Suprapubic skin (tissue), 4 donors: ENCODE data around the gene SV2C. TPM values are rescaled to one million over a fixed set of nuclear protein-coding genes. Genes with fewer than 3 reads are reported as not detected.

Experiments
- DNase-seq, 2 donors: peaks; one replicate each; pipeline ENCODE4 v3.0.0-alpha.2; 2019; ENCODE audit warnings: low spot score in 2 of 2
- H3K27ac ChIP-seq: fragments of 200-600 bp; sonication (generic); one replicate; pipeline ENCODE4 v1.5.1; 2019
- H3K27me3 ChIP-seq: fragments of 200-600 bp; sonication (generic); one replicate; pipeline ENCODE4 v1.5.1; 2019
- H3K36me3 ChIP-seq: fragments of 200-600 bp; sonication (generic); one replicate; pipeline ENCODE4 v1.5.1; 2019
- H3K4me1 ChIP-seq: fragments of 200-600 bp; sonication (generic); one replicate; pipeline ENCODE4 v1.5.1; 2019
- H3K4me3 ChIP-seq: fragments of 200-600 bp; sonication (generic); one replicate; pipeline ENCODE4 v1.5.1; 2019; ENCODE audit warnings: mild to moderate bottlenecking
- H3K9me3 ChIP-seq: fragments of 200-600 bp; sonication (generic); one replicate; pipeline ENCODE4 v1.5.1; 2019
- CTCF ChIP-seq, 2 donors: fragments of 200-600 bp in 1 of 2; fragments of 450-650 bp in 1 of 2; sonication (generic) in 1 of 2; IDR thresholded peaks; one replicate each; pipeline ENCODE4 v1.5.1; 2016 to 2019; ENCODE audit warnings: antibody characterized with exemption in 2 of 2, mild to moderate bottlenecking in 1 of 2, moderate library complexity in 1 of 2
- EP300 ChIP-seq: sonication (generic); formaldehyde crosslinking; IDR thresholded peaks from one replicate; pipeline ENCODE4 v1.6.1; 2017; ENCODE audit warnings: antibody characterized with exemption
- POLR2A ChIP-seq, 2 donors: fragments of 450-650 bp; IDR thresholded peaks; one replicate each; pipeline ENCODE4 v1.6.1; 2017; ENCODE audit warnings: antibody characterized with exemption in 2 of 2, mild to moderate bottlenecking in 2 of 2, moderate library complexity in 2 of 2
- POLR2AphosphoS5 ChIP-seq, 3 donors: sonication (generic); formaldehyde crosslinking; IDR thresholded peaks; one replicate each; pipeline ENCODE4 v1.6.1; 2017; ENCODE audit warnings: antibody characterized with exemption in 3 of 3
- WGBS: methylation state at CpG from one replicate; pipeline ENCODE4 v1.1.5; 2018; 5-methylcytosine and 5-hydroxymethylcytosine counted together
- total RNA-seq, 4 donors: library from RNA; depleted of rRNA; stranded (reverse); fragments of >200 nt; gene quantifications; one replicate each; pipeline ENCODE4 v1.1.0, GENCODE V29; 2016

Gene SV2C
- total RNA-seq, 4 donors from 2014 or later = 0.16 to 0.30 (median 0.23) TPM; not detected in 1

DNA sequence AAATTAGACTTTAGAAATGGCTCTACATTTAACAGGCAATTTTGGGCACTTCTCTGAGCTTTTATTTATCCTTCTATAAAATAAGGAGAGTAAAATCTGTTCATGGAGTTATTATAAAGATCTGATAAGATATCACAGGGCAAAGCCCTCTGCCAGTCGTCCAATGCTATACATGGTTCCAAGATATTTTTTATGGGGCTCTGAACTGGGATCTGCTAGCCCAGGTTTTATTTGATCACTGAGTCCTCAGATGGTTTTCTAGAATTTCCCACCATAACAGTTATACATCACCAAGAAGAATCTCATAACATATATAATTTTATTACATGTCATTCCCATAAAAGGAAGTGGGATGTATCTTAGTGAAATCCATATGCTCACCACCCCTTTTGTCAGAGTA, 296.7 kb downstream of the SV2C start:
- no peak for TF ChIP-seq EP300
- no peak for TF ChIP-seq POLR2AphosphoS5 (IDR thresholded peaks at IDR 0.05)
- TF ChIP-seq POLR2A (IDR thresholded peaks at IDR 0.05) = no peak
- TF ChIP-seq CTCF (IDR thresholded peaks at IDR 0.05) = no peak
- WGBS = 64% methylated on average over 1 of the region's 1 CpG

GRCh38 chr5:76380346-76381066, 297.3 kb downstream of the SV2C start:
- H3K27me3 ChIP-seq = no peaks in the 10 kb centered on the region
- H3K4me1 ChIP-seq = no peaks in the 10 kb centered on the region
- TF ChIP-seq CTCF (IDR thresholded peaks at IDR 0.05) = no peak
- no peak for TF ChIP-seq POLR2A (IDR thresholded peaks at IDR 0.05)
- no peak for TF ChIP-seq EP300
- no peak for TF ChIP-seq POLR2AphosphoS5 (IDR thresholded peaks at IDR 0.05)
- WGBS = 66% methylated on average over 7 of the region's 7 CpGs
- peak in 1 of 2 donors; percentile 34 for DNase-seq
- H3K4me3 ChIP-seq = no peak overlapping the region
- no peaks in the 10 kb centered on the region for H3K9me3 ChIP-seq
- no peak overlapping the region for H3K27ac ChIP-seq
- H3K36me3 ChIP-seq = no peaks in the 10 kb centered on the region

More for the DNA sequence above, 296.7 kb downstream of the SV2C start:
- H3K4me3 ChIP-seq = no peak overlapping the region
- H3K4me1 ChIP-seq = no peaks in the 10 kb centered on the region
- DNase-seq = no peak
- no peaks in the 10 kb centered on the region for H3K9me3 ChIP-seq
- H3K27ac ChIP-seq = no peak overlapping the region
- H3K27me3 ChIP-seq = no peaks in the 10 kb centered on the region
- H3K36me3 ChIP-seq = no peaks in the 10 kb centered on the region

GRCh38 chr5:76383126-76383832, 300.1 kb downstream of the SV2C start:
- TF ChIP-seq CTCF (IDR thresholded peaks at IDR 0.05) = no peak
- no peak for TF ChIP-seq EP300
- TF ChIP-seq POLR2A (IDR thresholded peaks at IDR 0.05) = no peak
- TF ChIP-seq POLR2AphosphoS5 (IDR thresholded peaks at IDR 0.05) = no peak
- no peak for DNase-seq
- Histone ChIP-seq H3K4me1 (no peaks in the 10 kb centered on the region), H3K9me3 (no peaks in the 10 kb centered on the region), H3K36me3 (no peaks in the 10 kb centered on the region), H3K27ac (no peak overlapping the region), H3K4me3 (no peak overlapping the region), H3K27me3 (no peaks in the 10 kb centered on the region)
- WGBS = 71% methylated on average over 4 of the region's 4 CpGs

- no peak overlapping the region for H3K4me3 ChIP-seq
- H3K27me3 ChIP-seq = no peaks in the 10 kb centered on the region
- 66% methylated on average over 4 of the region's 4 CpGs for WGBS
- H3K9me3 ChIP-seq = no peaks in the 10 kb centered on the region
- H3K27ac ChIP-seq = no peak overlapping the region
- H3K36me3 ChIP-seq = no peaks in the 10 kb centered on the region
- TF ChIP-seq EP300 = no peak
- TF ChIP-seq POLR2A (IDR thresholded peaks at IDR 0.05) = no peak
- no peak for TF ChIP-seq POLR2AphosphoS5 (IDR thresholded peaks at IDR 0.05)
- no peaks in the 10 kb centered on the region for H3K4me1 ChIP-seq
- no peak for DNase-seq
Observed at GRCh38 chr5:76384189-76384588, 301.0 kb downstream of the SV2C start.

DNA sequence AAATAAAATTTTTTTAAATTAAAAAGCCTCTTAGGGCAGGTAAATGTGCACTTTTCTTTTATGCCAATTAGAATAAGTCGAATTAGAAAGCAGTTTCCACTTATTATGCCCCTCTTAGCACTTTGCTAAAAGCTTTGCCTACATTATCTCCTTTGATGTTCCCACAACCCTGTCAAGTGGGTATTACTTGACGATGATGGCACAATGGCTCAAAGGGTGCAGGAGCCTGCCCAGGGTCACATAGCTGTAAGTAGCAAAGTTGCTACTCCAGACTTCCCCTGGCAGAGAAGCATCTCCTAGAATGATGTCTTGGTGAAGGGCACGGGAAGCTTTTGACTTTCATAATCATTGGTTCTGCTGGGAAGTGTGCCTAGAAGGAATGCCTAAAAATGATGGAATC, 301.5 kb downstream of the SV2C start:
- H3K27ac ChIP-seq = no peak overlapping the region
- no peaks in the 10 kb centered on the region for H3K4me1 ChIP-seq
- H3K36me3 ChIP-seq = no peaks in the 10 kb centered on the region
- 82% methylated on average over 3 of the region's 3 CpGs for WGBS
- DNase-seq = no peak
- no peaks in the 10 kb centered on the region for H3K9me3 ChIP-seq
- no peaks in the 10 kb centered on the region for H3K27me3 ChIP-seq
- H3K4me3 ChIP-seq = no peak overlapping the region
- no peak for TF ChIP-seq POLR2AphosphoS5 (IDR thresholded peaks at IDR 0.05)
- TF ChIP-seq CTCF (IDR thresholded peaks at IDR 0.05) = no peak
- TF ChIP-seq EP300 = no peak
- TF ChIP-seq POLR2A (IDR thresholded peaks at IDR 0.05) = no peak
